Thyroid gland (tissue), 4 donors: ENCODE measurements around the gene NUDT14. TPM values are rescaled to one million over a fixed set of nuclear protein-coding genes. Genes with fewer than 3 reads are reported as not detected.
A peak's percentile ranks its signal among the peaks of the same experiment; 100 is the strongest.

Experiments used
- DNase-seq, 2 donors: peaks; one replicate each; pipeline ENCODE4 v3.0.0-alpha.2; 2019
- H3K27ac ChIP-seq, 3 donors: fragments of 200-600 bp; sonication (generic); 1 replicate in 2 of 3; 2 replicates in 1 of 3; pipeline ENCODE4 v1.5.1; 2016 to 2019; ENCODE audit warnings: mild to moderate bottlenecking in 1 of 3, moderate library complexity in 1 of 3
- H3K27me3 ChIP-seq: fragments of 200-600 bp; sonication (generic); one replicate; pipeline ENCODE4 v1.5.1; 2019
- H3K36me3 ChIP-seq, 2 donors: fragments of 200-600 bp; sonication (generic); one replicate each; pipeline ENCODE4 v1.5.1; 2016 to 2019
- H3K4me1 ChIP-seq, 2 donors: fragments of 200-600 bp; sonication (generic); one replicate each; pipeline ENCODE4 v1.5.1; 2017 to 2019
- H3K4me3 ChIP-seq, 3 donors: fragments of 200-600 bp; sonication (generic); replicated peaks in 1 of 3; 1 replicate in 2 of 3; 2 replicates in 1 of 3; pipeline ENCODE4 v1.5.1; 2016; ENCODE audit warnings: mild to moderate bottlenecking in 1 of 3
- H3K9me3 ChIP-seq: fragments of 200-600 bp; sonication (generic); one replicate; pipeline ENCODE4 v1.5.1; 2017
- POLR2A ChIP-seq, 2 donors: fragments of 450-650 bp; IDR thresholded peaks; one replicate each; pipeline ENCODE4 v1.6.1; 2017; ENCODE audit warnings: antibody characterized with exemption in 2 of 2, mild to moderate bottlenecking in 2 of 2, moderate library complexity in 1 of 2
- WGBS, 2 donors: methylation state at CpG; one replicate each; pipeline ENCODE4 v1.1.5; 2017; 5-methylcytosine and 5-hydroxymethylcytosine counted together
- intact Hi-C: fragments of 100-400 bp; cut with DNase I; formaldehyde crosslinking; loops from one replicate; pipeline ENCODE4 v1.15.1; 2023
- total RNA-seq, 4 donors: library from RNA; depleted of rRNA; stranded (reverse); fragments of >200 nt; gene quantifications; one replicate each; pipeline ENCODE4 v1.2.3, GENCODE V29; 2016
- TF ChIP-seq, protein P1 (sequence below), 6 experiments: fragments of 200-600 bp in 3 of 6; fragments of 450-650 bp in 3 of 6; sonication (generic) in 3 of 6; IDR thresholded peaks; one replicate each; pipeline ENCODE4 v1.5.1; 2016 to 2019; ENCODE audit warnings: antibody characterized with exemption in 6 of 6, mild to moderate bottlenecking in 2 of 6, inconsistent platforms in 1 of 6, moderate library complexity in 1 of 6

The NUDT14 gene
- total RNA-seq, 4 donors from 2014 or later, result 15.2 to 29.1 (median 20.1) TPM

- H3K36me3 ChIP-seq, result no peaks in the 10 kb centered on the region
- intact Hi-C loops, result no loop called here
Measured at GRCh38 chr14:105146976-105147635, 34.0 kb downstream of the NUDT14 start.

GRCh38 chr14:105146181-105146975, 34.7 kb downstream of the NUDT14 start:
- Histone ChIP-seq H3K4me1 (no peaks in the 10 kb centered on the region), H3K4me3 (no peak overlapping the region), H3K9me3 (no peaks in the 10 kb centered on the region), H3K27me3 (no peaks in the 10 kb centered on the region), H3K27ac (no peak overlapping the region), H3K36me3 (no peaks in the 10 kb centered on the region)
- intact Hi-C loops, result no loop called here
- DNase-seq, result no peak
- WGBS, 2 donors, result 94% methylated on average over 6 of the region's 40 CpGs; no CpG with 5 or more reads in 1 of the 2 donors
- TF ChIP-seq, protein P1, sequence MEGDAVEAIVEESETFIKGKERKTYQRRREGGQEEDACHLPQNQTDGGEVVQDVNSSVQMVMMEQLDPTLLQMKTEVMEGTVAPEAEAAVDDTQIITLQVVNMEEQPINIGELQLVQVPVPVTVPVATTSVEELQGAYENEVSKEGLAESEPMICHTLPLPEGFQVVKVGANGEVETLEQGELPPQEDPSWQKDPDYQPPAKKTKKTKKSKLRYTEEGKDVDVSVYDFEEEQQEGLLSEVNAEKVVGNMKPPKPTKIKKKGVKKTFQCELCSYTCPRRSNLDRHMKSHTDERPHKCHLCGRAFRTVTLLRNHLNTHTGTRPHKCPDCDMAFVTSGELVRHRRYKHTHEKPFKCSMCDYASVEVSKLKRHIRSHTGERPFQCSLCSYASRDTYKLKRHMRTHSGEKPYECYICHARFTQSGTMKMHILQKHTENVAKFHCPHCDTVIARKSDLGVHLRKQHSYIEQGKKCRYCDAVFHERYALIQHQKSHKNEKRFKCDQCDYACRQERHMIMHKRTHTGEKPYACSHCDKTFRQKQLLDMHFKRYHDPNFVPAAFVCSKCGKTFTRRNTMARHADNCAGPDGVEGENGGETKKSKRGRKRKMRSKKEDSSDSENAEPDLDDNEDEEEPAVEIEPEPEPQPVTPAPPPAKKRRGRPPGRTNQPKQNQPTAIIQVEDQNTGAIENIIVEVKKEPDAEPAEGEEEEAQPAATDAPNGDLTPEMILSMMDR (IDR thresholded peaks at IDR 0.05), result no peak
- no peak for TF ChIP-seq POLR2A (IDR thresholded peaks at IDR 0.05)

More at GRCh38 chr14:105146976-105147635, 34.0 kb downstream of the NUDT14 start:
- peak in 1 of 2 donors; percentile 0 for DNase-seq
- Histone ChIP-seq H3K27me3 (no peaks in the 10 kb centered on the region), H3K9me3 (no peaks in the 10 kb centered on the region), H3K4me3 (no peak overlapping the region), H3K27ac (no peak overlapping the region), H3K4me1 (no peaks in the 10 kb centered on the region)
- no peak for TF ChIP-seq POLR2A (IDR thresholded peaks at IDR 0.05)
- TF ChIP-seq, protein P1 (IDR thresholded peaks at IDR 0.05), result no peak
- WGBS, 2 donors, result 90 to 91% methylated on average over 9 to 11 of the region's 22 CpGs

DNA sequence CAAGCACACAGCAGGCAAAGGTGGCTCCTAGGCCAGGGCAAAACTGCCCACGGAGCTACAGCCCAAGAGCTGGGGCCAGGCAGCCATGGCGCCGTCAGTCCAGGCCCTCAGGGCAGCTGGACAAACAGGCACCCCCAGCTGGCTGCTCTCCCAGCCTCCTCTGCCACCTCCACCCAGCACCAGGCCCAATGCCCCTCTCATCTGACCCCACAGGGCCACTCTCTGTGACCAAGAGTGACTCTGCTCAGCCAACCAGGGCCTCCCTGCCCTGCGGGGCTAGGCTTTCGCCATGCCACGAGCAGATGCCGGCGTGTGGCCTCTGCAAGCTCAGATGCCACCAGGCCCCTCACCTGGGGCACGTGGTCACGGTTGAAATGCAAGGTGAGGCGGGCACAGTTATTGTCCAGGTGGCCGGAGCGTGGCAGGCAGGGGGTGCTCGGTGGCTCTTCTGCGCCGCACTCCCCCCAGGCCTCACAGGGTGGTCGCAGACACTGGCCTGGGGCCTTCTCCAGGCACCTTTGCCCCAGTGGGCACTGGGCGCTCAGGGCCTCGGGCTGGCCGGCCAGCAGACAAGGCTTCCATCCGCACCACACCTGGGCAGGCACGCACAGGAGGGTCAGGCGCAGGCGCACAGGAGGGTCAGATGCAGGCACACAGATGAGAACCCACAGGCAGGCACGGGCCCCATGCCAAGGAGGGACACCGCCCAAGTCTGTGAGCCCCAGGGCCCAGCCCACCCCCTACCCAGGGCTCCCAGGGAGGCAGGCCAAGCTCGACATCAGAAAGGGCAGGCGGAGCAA, 35.5 kb downstream of the NUDT14 start:
- Histone ChIP-seq H3K4me3 (no peak overlapping the region), H3K9me3 (no peaks in the 10 kb centered on the region), H3K27me3 (no peaks in the 10 kb centered on the region), H3K36me3 (no peaks in the 10 kb centered on the region), H3K4me1 (no peaks in the 10 kb centered on the region), H3K27ac (no peak overlapping the region)
- WGBS, 2 donors, result 80 to 95% methylated on average over 1 to 8 of the region's 28 CpGs
- no peak for TF ChIP-seq POLR2A (IDR thresholded peaks at IDR 0.05)
- TF ChIP-seq, protein P1 (IDR thresholded peaks at IDR 0.05), result no peak
- intact Hi-C loops, result no loop called here
- DNase-seq, result no peak

- H3K4me3 ChIP-seq, result no peak overlapping the region
- intact Hi-C loops, result no loop called here
- TF ChIP-seq, protein P1 (IDR thresholded peaks at IDR 0.05), result no peak
- TF ChIP-seq POLR2A (IDR thresholded peaks at IDR 0.05), result no peak
- no peaks in the 10 kb centered on the region for H3K4me1 ChIP-seq
- no peaks in the 10 kb centered on the region for H3K9me3 ChIP-seq
- no peak overlapping the region for H3K27ac ChIP-seq
- H3K36me3 ChIP-seq, result no peaks in the 10 kb centered on the region
- H3K27me3 ChIP-seq, result no peaks in the 10 kb centered on the region
- DNase-seq, result no peak
- WGBS, 2 donors, result 94 to 97% methylated on average over 14 to 16 of the region's 32 CpGs
Measured at GRCh38 chr14:105144666-105145380, 36.3 kb downstream of the NUDT14 start.
